PC-9 (cell line): ENCODE results near the gene HAGHL.
A peak's percentile ranks its signal among the peaks of the same experiment; 100 is the strongest.

Source experiments
- CTCF ChIP-seq: fragments of 200-600 bp; sonication (generic); conservative IDR thresholded peaks from 2 replicates; pipeline ENCODE4 v1.6.1; 2017; ENCODE audit warnings: mixed run types, antibody characterized with exemption, mild to moderate bottlenecking, moderate library complexity
- EZH2 ChIP-seq: fragments of 200-600 bp; sonication (generic); IDR thresholded peaks from 2 replicates; pipeline ENCODE4 v1.8.0; 2017; ENCODE audit warnings: antibody characterized with exemption, low read depth

- peak; percentile 90 for TF ChIP-seq CTCF
- TF ChIP-seq EZH2 = no peak
Observed at GRCh38 chr16:711548-712320, 15.2 kb upstream of the HAGHL start.
